ENCODE measurements around the gene PRR14L.

- no peak for TF ChIP-seq BCL6 (CRISPR knock-in tag; IDR thresholded peaks at IDR 0.05)
- no peak for TF ChIP-seq FOSL1 (CRISPR knock-in tag; IDR thresholded peaks at IDR 0.05; ENCODE audit: borderline replicate concordance)
- no peak for TF ChIP-seq GTF2F1 (IDR thresholded peaks at IDR 0.05; ENCODE audit: low read length)
- TF ChIP-seq, protein P1, sequence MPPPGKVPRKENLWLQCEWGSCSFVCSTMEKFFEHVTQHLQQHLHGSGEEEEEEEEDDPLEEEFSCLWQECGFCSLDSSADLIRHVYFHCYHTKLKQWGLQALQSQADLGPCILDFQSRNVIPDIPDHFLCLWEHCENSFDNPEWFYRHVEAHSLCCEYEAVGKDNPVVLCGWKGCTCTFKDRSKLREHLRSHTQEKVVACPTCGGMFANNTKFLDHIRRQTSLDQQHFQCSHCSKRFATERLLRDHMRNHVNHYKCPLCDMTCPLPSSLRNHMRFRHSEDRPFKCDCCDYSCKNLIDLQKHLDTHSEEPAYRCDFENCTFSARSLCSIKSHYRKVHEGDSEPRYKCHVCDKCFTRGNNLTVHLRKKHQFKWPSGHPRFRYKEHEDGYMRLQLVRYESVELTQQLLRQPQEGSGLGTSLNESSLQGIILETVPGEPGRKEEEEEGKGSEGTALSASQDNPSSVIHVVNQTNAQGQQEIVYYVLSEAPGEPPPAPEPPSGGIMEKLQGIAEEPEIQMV (CRISPR knock-in tag; IDR thresholded peaks at IDR 0.05; ENCODE audit: low read depth): no peak
- no peak for TF ChIP-seq NFATC3 (CRISPR knock-in tag; IDR thresholded peaks at IDR 0.05)
- TF ChIP-seq POLR2AphosphoS5 (IDR thresholded peaks at IDR 0.05; ENCODE audit: low read depth, low read length): no peak
Measured at GRCh38 chr22:31635638-31636306, 114.2 kb downstream of the PRR14L start.

All from HepG2 (cell line).